ENCODE data around the gene RPS3.

Gene RPS3

GRCh38 chr11:75369560-75370255 lies 29.6 kb upstream of the RPS3 start:
- Histone ChIP-seq H3K4me3 (replicated peaks; ENCODE audit: low read depth, low read length) (no peak overlapping the region), H3K36me3 (ENCODE audit: control insufficient read depth, insufficient read depth, low read length) (no peaks in the 10 kb centered on the region), H3K27me3 (replicated peaks; ENCODE audit: control insufficient read depth, insufficient read depth, low read length) (no peaks in the 10 kb centered on the region)
- DNase-seq (ENCODE audit: extremely low read depth, insufficient read length): no peak
- no peak for TF ChIP-seq CTCF (IDR thresholded peaks at IDR 0.05; ENCODE audit: insufficient read depth, low read length, poor library complexity, severe bottlenecking)

GRCh38 chr11:75371949-75372876 lies 27.1 kb upstream of the RPS3 start:
- no peaks in the 10 kb centered on the region for H3K36me3 ChIP-seq (ENCODE audit: control insufficient read depth, insufficient read depth, low read length)
- H3K27me3 ChIP-seq (replicated peaks; ENCODE audit: control insufficient read depth, insufficient read depth, low read length): no peaks in the 10 kb centered on the region
- H3K4me3 ChIP-seq (replicated peaks; ENCODE audit: low read depth, low read length): no peak overlapping the region
- DNase-seq (ENCODE audit: extremely low read depth, insufficient read length): no peak
- TF ChIP-seq CTCF (IDR thresholded peaks at IDR 0.05; ENCODE audit: insufficient read depth, low read length, poor library complexity, severe bottlenecking): no peak

- TF ChIP-seq CTCF (IDR thresholded peaks at IDR 0.05; ENCODE audit: insufficient read depth, low read length, poor library complexity, severe bottlenecking): no peak
- H3K4me3 ChIP-seq (replicated peaks; ENCODE audit: low read depth, low read length): no peak overlapping the region
- no peaks in the 10 kb centered on the region for H3K27me3 ChIP-seq (replicated peaks; ENCODE audit: control insufficient read depth, insufficient read depth, low read length)
- DNase-seq (ENCODE audit: extremely low read depth, insufficient read length): no peak
- H3K36me3 ChIP-seq (ENCODE audit: control insufficient read depth, insufficient read depth, low read length): no peaks in the 10 kb centered on the region
These were observed 26.1 kb upstream of the RPS3 start for GRCh38 chr11:75373201-75373600.

- H3K4me3 ChIP-seq (replicated peaks; ENCODE audit: low read depth, low read length): no peak overlapping the region
- no peaks in the 10 kb centered on the region for H3K36me3 ChIP-seq (ENCODE audit: control insufficient read depth, insufficient read depth, low read length)
- no peak for DNase-seq (ENCODE audit: extremely low read depth, insufficient read length)
- TF ChIP-seq CTCF (IDR thresholded peaks at IDR 0.05; ENCODE audit: insufficient read depth, low read length, poor library complexity, severe bottlenecking): no peak
- no peaks in the 10 kb centered on the region for H3K27me3 ChIP-seq (replicated peaks; ENCODE audit: control insufficient read depth, insufficient read depth, low read length)
These were observed 24.7 kb upstream of the RPS3 start for GRCh38 chr11:75374646-75375045.

- no peak for TF ChIP-seq CTCF (IDR thresholded peaks at IDR 0.05; ENCODE audit: insufficient read depth, low read length, poor library complexity, severe bottlenecking)
- no peak for DNase-seq (ENCODE audit: extremely low read depth, insufficient read length)
- Histone ChIP-seq H3K4me3 (replicated peaks; ENCODE audit: low read depth, low read length) (no peak overlapping the region), H3K36me3 (ENCODE audit: control insufficient read depth, insufficient read depth, low read length) (no peaks in the 10 kb centered on the region), H3K27me3 (replicated peaks; ENCODE audit: control insufficient read depth, insufficient read depth, low read length) (no peaks in the 10 kb centered on the region)
These were observed 23.7 kb upstream of the RPS3 start for GRCh38 chr11:75375626-75376025.
